ENCODE measurements around the gene HK1. TPM values are rescaled to one million over a fixed set of nuclear protein-coding genes. Genes with fewer than 3 reads are reported as not detected.
A peak's percentile ranks its signal among the peaks of the same experiment; 100 is the strongest.

Gene HK1
- total RNA-seq, 1 donor from 2014 or later, result 106 TPM

GRCh38 chr10:69414036-69415018 lies 136.0 kb downstream of the HK1 start:
- Histone ChIP-seq H3K4me1 (peaks cover 8% of the 10 kb centered on the region), H3K27ac (no peak overlapping the region)
- intact Hi-C loops (cut with DNase I), result loop anchor here (10.0 kb wide), 1 partner anchor 410 kb away; no protein-coding TSS in a partner anchor

GRCh38 chr10:69415049-69415448 lies 136.8 kb downstream of the HK1 start:
- Histone ChIP-seq H3K27me3 (no peaks in the 10 kb centered on the region), H3K4me3 (peak overlapping the region in 1 of 2 donors; percentile 28), H3K27ac (no peak overlapping the region), H3K9me3 (no peaks in the 10 kb centered on the region), H3K4me1 (peaks cover 6% of the 10 kb centered on the region), H3K36me3 (no peaks in the 10 kb centered on the region)
- TF ChIP-seq POLR2A (IDR thresholded peaks at IDR 0.05), result no peak
- no peak for TF ChIP-seq POLR2AphosphoS5 (IDR thresholded peaks at IDR 0.05; ENCODE audit: insufficient read depth in 1 of 2, low read depth in 1 of 2)
- TF ChIP-seq CTCF (IDR thresholded peaks at IDR 0.05), result no peak
- no peak for DNase-seq (ENCODE audit: extremely low spot score in 2 of 2)
- intact Hi-C loops (cut with DNase I), result loop anchor here (10.0 kb wide), 1 partner anchor 410 kb away; no protein-coding TSS in a partner anchor

More at GRCh38 chr10:69414036-69415018, 136.0 kb downstream of the HK1 start:
- Histone ChIP-seq H3K36me3 (no peaks in the 10 kb centered on the region), H3K9me3 (no peaks in the 10 kb centered on the region), H3K27me3 (no peaks in the 10 kb centered on the region), H3K4me3 (peak overlapping the region in 1 of 2 donors; percentile 28)
- TF ChIP-seq POLR2A (IDR thresholded peaks at IDR 0.05) (no peak), CTCF (IDR thresholded peaks at IDR 0.05) (no peak), POLR2AphosphoS5 (IDR thresholded peaks at IDR 0.05; ENCODE audit: insufficient read depth in 1 of 2, low read depth in 1 of 2) (no peak)
- DNase-seq (ENCODE audit: extremely low spot score in 2 of 2), result no peak

- Histone ChIP-seq H3K4me1 (peaks cover 6% of the 10 kb centered on the region), H3K36me3 (no peaks in the 10 kb centered on the region)
These were observed 137.7 kb downstream of the HK1 start for GRCh38 chr10:69415951-69416350.

GRCh38 chr10:69416695-69417094 lies 138.4 kb downstream of the HK1 start, which contains the start of gene TACR2:
Gene TACR2 (minus strand): TSS chr10:69416918. CDS start chr10:69416323, 595 bp downstream.
- H3K36me3 ChIP-seq, result no peaks in the 10 kb centered on the region
- H3K27ac ChIP-seq, result no peak within 1 kb of the TSS
- H3K27me3 ChIP-seq, result no peaks in the 10 kb centered on the region
- DNase-seq (ENCODE audit: extremely low spot score in 2 of 2), result no peak
- TF ChIP-seq POLR2AphosphoS5 (IDR thresholded peaks at IDR 0.05; ENCODE audit: insufficient read depth in 1 of 2, low read depth in 1 of 2) (peak in 1 of 2 donors; percentile 67), CTCF (IDR thresholded peaks at IDR 0.05) (no peak), POLR2A (IDR thresholded peaks at IDR 0.05) (no peak)
- no peaks in the 10 kb centered on the region for H3K9me3 ChIP-seq
- H3K4me1 ChIP-seq, result peaks cover 6% of the 10 kb centered on the region
- intact Hi-C loops (cut with DNase I), result loop anchor here (10.0 kb wide), 1 partner anchor 412 kb away; no protein-coding TSS in a partner anchor
- peak within 1 kb of the TSS; percentile 2 to 29 for H3K4me3 ChIP-seq

More at GRCh38 chr10:69415951-69416350, 137.7 kb downstream of the HK1 start:
- intact Hi-C loops (cut with DNase I), result loop anchor here (10.0 kb wide), 1 partner anchor 411 kb away; no protein-coding TSS in a partner anchor
- TF ChIP-seq POLR2A (IDR thresholded peaks at IDR 0.05) (no peak), CTCF (IDR thresholded peaks at IDR 0.05) (no peak), POLR2AphosphoS5 (IDR thresholded peaks at IDR 0.05; ENCODE audit: insufficient read depth in 1 of 2, low read depth in 1 of 2) (no peak)
- Histone ChIP-seq H3K4me3 (peak overlapping the region; percentile 2 to 29), H3K27ac (no peak overlapping the region), H3K27me3 (no peaks in the 10 kb centered on the region), H3K9me3 (no peaks in the 10 kb centered on the region)
- DNase-seq (ENCODE audit: extremely low spot score in 2 of 2), result no peak
